Stromal cell of bone marrow (primary cell): ENCODE measurements around the gene MRPS33.
"Not testable (repeated sequence)": the region's sequence is repeated elsewhere in the genome, so short reads cannot be mapped to it uniquely, and the experiment has no call there.

Experiments used
- DNase-seq: peaks from one replicate; pipeline ENCODE4 v3.0.0-alpha.2; 2012; ENCODE audit warnings: low read depth

MRPS33 gene

GRCh38 chr7:141012044-141012685 lies 2.6 kb downstream of the MRPS33 start:
- DNase-seq, result peak; percentile 41

DNA sequence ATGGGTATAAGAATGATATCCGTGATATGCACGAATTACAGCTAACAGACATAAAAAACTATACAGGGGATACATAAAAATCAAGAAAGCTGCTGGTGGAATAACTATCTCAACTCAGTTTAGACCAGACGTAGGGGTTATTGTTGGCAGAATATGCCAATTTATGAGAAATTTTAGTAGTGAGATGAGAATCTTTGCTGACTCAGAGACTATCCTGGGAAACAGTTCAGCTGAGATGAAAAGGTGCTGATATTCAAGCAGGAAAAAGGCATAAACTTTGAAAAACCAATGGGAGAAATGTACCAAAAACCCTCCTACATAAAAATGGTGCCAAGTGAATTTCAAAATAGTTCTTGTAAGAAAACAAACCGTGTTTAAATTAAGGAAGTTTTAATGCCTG lies 3.3 kb downstream of the MRPS33 start:
- DNase-seq, result no peak

- no peak for DNase-seq
Measured at GRCh38 chr7:141003172-141004065, 11.3 kb downstream of the MRPS33 start.

- DNase-seq, result no peak
Measured at GRCh38 chr7:141001546-141001945, 13.2 kb downstream of the MRPS33 start.

DNA sequence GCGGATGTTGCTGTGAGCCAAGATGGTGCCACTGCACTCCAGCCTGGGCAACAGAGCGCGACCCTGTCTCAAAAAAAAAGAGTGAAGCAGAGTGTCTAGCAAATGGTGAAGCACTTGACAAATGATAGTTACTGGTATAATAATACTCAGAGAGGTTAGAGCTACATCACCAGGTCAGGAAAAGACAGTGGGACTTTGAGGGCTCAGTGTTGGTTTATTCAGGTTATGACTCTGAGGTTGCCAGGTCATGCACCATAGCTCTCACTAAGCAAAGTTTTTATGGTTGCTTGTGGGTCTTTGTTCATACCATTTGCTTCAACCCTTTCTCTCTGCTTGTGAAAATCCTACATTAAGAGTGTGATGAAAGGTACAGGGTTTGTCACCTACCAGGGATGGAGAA lies 13.6 kb downstream of the MRPS33 start:
- no peak for DNase-seq

DNA sequence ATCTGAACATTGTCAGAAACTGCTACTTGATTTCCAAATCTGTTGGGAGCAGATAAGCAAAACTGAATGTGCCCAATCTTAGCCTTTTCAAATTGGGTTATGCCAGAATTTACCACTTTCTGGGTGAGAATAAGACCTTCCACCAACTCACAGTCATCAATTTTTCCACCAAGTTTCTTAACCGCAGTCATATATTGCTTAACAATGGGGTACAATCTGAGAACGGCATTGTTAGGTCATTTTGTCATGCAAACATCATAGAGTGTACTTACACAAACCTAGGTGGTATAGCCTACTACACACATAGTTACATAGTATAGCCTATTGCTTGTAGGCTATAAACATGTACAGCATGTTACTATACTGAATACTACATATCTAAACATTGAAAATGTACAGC lies 16.0 kb downstream of the MRPS33 start:
- DNase-seq, result no peak

DNA sequence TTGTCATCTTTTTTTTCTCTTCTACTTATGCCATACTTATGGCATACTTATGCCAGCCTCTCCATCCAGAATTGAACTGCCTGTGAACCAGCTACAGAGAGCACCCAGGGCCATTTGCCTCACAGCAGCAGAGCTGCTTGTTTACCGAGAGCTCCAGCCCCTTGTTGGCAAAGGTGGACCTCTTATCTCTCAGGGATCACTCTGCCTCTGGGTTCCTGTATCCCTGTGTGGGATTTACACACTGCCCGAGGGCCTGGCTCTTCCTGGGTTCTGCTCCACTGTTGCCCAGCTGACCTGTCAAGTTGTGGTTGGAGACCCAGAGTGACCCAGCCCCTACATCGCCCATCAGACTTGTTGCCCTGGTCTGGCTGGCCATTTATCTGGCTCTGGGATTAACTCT lies 22.3 kb downstream of the MRPS33 start:
- DNase-seq, result no peak

DNA sequence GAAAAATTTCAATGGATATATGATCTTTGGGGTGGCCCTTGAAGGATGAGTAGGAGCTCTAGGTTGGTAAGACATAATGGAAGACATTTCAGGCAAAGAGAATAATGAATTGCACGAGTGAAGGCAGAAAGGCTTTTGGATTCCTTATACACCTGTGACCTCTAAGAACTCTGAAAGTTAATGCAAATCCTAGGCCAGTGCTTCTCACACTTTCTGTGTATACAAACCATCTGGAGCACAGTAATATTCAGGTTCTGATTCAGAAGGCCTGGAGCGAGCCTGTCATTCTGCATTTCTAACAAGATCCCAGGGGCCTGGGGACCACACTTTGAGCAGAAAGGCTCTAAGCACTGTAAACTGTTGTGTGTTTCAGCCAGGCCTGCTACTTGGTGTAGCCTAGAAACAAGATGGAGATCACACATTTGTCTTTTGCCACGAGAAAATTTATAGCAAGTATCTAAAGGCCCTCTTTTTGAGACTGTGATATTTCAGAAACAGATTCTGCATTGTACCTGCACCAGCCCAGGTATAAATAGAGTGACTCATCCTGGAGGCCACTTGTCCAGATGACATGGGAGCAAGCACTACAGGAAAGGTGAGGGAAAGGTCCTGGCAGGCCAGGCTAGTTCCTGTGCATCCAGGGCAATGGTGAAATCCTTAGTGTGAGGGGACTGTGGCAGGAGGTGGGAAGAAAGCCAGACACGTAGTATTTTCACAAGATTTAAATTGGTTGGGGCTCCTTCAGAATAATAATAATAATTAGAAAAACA lies 24.4 kb downstream of the MRPS33 start:
- no peak for DNase-seq

GRCh38 chr7:140989068-140989467 lies 25.7 kb downstream of the MRPS33 start:
- DNase-seq, result no peak

- no peak for DNase-seq
Measured at GRCh38 chr7:140983802-140984201, 30.9 kb downstream of the MRPS33 start.

DNA sequence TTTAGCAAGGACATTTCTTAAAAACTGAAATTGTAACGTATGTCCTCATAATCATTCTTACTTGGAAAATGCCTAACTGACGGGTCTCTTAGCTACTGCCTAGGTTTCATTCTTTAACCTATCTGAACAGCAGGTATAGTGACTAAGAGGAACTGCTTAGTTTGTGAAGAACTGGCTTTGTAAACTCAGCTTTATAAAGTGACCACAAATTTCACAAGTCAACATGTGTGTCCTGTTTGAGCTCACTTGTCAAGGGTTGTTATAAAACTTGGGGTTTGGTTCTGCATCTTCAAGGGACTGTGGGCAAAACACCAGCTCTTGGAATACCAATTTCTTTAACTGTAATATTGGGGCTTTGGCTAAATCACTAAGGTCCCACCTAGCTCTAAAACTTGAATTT lies 32.2 kb downstream of the MRPS33 start:
- no peak for DNase-seq

DNA sequence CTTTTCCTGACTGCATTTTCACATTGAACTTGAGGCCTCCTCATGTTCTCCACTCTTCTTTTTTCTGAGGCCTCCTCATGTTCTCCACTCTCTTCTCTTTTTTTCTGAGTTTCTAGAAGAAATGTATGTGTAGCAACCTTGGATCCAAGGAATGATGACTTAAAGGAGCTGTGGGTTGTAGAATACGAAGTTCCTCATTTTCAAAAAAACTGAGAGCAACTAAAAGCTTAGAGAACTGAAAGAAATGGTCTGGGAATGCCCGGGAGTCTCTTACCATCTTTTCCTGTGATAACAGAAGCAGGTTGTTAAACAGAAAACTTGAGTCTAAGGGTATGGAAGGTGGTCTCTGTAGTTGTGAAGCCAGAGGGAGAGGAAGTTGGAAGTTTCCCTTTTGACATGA lies 32.8 kb downstream of the MRPS33 start:
- no peak for DNase-seq

DNA sequence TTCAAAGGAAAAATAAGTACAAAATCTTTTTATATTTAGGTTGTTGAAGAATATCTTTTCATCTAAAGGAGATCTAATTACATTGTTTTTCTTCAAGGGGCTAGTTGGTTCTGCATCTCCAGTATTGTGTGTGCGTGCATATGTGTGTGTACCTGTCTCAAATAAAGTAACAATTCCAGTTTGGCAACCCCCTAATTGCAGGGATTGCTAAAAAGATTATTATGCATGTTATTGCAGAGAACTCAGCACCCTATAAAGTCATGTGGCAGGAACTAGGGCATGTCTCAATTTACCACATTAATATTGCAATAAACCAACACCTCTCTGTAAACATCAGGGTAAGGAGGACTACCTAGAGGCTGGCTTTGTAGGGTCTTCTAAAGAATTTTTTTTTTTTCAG lies 37.0 kb downstream of the MRPS33 start:
- no peak for DNase-seq

DNA sequence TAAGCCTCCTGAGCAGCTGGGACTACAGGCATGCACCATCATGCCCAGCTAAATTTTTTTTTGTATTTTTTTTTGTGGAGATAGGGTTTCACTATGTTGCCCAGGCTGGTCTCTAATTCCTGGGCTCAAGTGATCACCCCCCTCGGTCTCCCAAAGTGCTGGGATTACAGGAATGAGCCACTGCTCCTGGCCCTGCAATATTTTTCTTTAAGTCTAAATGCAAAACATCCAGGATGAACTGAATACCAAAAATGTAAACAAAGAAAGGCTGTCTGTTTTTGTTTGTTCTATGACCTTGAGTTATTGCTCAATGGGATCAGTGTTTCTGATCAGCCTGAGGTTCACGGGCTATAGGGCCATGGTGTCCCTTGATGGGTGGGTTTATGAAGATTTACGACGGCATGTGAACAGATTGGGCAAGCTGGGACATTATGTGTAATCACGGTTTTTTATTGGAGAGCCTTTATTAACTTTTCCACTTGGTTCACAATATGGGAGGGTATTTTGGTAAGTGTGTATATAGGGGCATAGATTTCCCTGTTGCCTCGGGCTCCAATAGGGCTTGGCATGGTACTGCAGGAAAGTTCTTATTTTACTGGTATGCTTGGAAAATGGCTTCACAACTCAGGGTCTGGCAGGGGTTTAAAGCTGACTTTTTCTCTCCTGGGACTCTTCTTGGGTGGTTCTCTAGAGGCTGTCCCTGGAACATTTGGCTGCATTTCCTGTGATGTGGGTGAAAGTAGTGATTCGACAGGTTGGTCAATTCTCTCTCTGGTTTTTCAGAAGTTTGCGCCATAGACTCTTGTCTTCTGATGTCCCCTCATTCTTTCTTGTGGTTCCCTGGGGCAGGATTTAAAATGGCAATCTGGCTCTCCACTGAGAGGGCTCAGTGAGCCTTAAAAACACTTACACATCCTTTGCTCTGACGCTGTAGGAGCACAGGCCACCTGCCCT lies 41.6 kb downstream of the MRPS33 start:
- no peak for DNase-seq

- no peak for DNase-seq
Measured at GRCh38 chr7:140972344-140972743, 42.4 kb downstream of the MRPS33 start.

GRCh38 chr7:140967438-140967837 lies 47.3 kb downstream of the MRPS33 start:
- DNase-seq, result no peak

DNA sequence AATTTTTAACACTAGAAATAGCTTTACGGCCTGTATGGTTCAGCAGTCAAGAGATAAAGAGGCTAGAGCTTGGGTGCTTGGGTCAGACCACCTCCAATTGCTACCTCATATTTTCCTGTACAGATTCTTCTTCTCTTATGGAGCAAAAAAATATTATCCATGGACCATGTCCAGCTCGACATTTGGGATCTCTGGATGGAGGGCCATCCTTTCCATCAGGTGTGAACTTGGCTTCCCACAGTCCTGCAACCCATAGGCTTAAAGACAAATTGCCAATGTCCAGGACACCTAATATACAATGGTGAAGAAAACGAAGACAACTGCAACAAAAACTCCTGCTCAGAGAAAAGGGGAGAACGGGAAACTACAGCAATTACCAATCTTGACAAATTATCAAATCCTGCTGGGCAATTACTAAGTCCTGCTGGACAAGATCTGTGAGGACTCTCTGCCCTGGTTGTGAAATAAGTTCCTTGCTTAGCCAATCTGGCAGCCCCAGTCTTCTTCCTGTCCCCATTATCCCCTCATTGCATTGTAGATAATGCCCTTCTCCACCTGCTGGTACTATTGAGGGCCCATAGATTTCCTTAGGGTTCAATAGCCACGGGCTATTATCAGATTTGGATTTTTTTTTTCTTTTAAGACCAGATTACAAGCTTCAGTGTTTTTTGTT lies 48.1 kb downstream of the MRPS33 start:
- no peak for DNase-seq

DNA sequence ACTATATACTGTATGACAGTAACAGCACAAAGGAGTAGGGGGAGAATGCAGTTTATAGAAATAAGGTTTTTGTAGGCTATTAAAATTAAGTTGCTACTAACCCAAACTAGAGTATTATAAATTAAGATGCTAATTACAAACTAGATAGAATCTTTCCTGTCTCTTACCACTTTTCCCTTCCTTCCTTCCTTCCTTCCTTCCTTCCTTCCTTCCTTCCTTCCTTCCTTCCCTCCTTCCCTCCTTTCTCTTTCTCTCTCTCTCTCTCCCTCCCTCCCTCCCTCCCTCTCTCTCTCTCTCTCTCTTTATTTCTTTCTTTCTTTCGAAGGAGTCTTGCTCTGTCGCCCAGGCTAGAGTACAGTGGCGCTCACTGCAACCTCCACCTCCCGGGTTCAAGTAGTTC lies 53.6 kb downstream of the MRPS33 start:
- no peak for DNase-seq

GRCh38 chr7:140956997-140957396 lies 57.8 kb downstream of the MRPS33 start:
- DNase-seq, result not testable (repeated sequence)
